Keratinocyte (primary cell): Measurements from ENCODE around the gene SUGT1.

Experiments used
- CTCF ChIP-seq, 3 experiments: IDR thresholded peaks in 1 of 3; conservative IDR thresholded peaks in 1 of 3; optimal IDR thresholded peaks in 1 of 3; 2 replicates in 2 of 3; 3 replicates in 1 of 3; pipeline versions ENCODE3 to v1.5.1; 2011; ENCODE audit warnings: low read length in 3 of 3, mild to moderate bottlenecking in 3 of 3, moderate library complexity in 2 of 3, control low read depth in 1 of 3, inconsistent platforms in 1 of 3; ENCODE audit not compliant: insufficient read depth in 2 of 3; ENCODE audit errors: extremely low read depth in 1 of 3
- EZH2 ChIP-seq: IDR thresholded peaks from one replicate; pipeline ENCODE4 v1.6.1; 2012; ENCODE audit warnings: inconsistent platforms, mild to moderate bottlenecking, low read length, moderate library complexity

- TF ChIP-seq CTCF (optimal IDR thresholded peaks at IDR 0.05 in 1 of 3, IDR thresholded peaks at IDR 0.05 in 1 of 3, conservative IDR thresholded peaks at IDR 0.05 in 1 of 3; ENCODE audit: extremely low read depth in 1 of 3, insufficient read depth in 2 of 3, low read length in 3 of 3) = no peak
- no peak for TF ChIP-seq EZH2
These were observed 25.2 kb downstream of the SUGT1 start for GRCh38 chr13:52677823-52678222.
